Astrocyte (in vitro differentiated cells and primary cell): ENCODE measurements around the gene METRN.

Source experiments
- EZH2 ChIP-seq: IDR thresholded peaks from 2 replicates; pipeline ENCODE4 v1.6.1; 2012; ENCODE audit warnings: mild to moderate bottlenecking, low read length, inconsistent platforms; ENCODE audit not compliant: insufficient read depth
- TF ChIP-seq, protein P1 (sequence below): IDR thresholded peaks from 2 replicates; pipeline ENCODE4 v1.5.1; 2011; ENCODE audit warnings: low read depth, mild to moderate bottlenecking, inconsistent platforms, low read length, moderate library complexity; ENCODE audit not compliant: insufficient read depth

DNA sequence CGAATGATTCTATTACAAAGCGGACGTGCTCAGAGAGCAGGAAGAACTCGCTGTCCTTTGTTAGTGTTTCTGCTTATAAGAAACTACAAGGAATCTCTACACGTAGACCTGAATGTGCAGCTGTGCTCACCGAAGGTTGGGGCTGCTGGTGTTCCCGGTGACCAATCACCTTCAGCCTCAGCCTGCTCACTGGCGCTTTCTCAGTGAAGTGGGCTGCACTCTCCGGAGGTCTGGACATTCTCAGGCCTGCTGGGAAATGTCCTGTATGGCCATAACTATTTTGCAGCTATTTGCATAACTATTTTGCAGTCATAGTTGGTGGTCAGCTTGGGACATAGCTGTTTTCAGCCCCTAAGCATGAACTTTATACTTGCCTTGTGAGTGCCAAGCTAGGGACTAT lies 35.6 kb downstream of the METRN start:
- TF ChIP-seq, protein P1, sequence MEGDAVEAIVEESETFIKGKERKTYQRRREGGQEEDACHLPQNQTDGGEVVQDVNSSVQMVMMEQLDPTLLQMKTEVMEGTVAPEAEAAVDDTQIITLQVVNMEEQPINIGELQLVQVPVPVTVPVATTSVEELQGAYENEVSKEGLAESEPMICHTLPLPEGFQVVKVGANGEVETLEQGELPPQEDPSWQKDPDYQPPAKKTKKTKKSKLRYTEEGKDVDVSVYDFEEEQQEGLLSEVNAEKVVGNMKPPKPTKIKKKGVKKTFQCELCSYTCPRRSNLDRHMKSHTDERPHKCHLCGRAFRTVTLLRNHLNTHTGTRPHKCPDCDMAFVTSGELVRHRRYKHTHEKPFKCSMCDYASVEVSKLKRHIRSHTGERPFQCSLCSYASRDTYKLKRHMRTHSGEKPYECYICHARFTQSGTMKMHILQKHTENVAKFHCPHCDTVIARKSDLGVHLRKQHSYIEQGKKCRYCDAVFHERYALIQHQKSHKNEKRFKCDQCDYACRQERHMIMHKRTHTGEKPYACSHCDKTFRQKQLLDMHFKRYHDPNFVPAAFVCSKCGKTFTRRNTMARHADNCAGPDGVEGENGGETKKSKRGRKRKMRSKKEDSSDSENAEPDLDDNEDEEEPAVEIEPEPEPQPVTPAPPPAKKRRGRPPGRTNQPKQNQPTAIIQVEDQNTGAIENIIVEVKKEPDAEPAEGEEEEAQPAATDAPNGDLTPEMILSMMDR = no peak
- no peak for TF ChIP-seq EZH2
